Measurements from ENCODE around the gene RNF32.

RNF32 gene

DNA sequence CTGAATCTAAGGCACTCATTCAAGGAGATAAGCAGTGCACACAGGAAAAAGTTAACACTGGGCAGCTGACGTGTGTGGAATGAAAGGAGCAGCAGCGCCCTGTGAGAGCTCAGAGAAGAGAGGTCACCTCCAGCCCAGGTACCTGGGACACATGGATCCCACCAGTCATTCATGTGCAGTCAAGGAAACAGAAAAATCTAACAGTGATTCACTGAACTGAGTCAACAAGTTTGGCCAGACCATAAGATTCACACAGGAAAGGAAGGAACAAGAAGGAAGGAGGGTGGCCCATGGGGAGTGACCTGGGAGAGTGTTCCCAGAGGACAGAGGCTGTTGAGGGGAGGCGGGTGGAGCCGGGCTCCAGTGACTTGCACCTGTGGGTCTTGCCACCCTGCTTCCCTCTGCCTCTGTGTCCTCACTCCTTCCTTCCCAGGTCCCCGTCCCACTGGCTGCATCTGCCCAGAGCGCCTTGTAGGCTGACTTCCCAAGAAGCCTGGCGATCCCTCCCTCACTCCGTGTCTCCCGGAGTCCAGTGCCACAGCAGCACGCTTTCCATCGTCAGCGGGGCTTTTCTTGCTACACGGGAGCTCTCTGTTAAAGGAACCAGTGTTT, 27.7 kb downstream of the RNF32 start:
- no peak for TF ChIP-seq FOXM1 (IDR thresholded peaks at IDR 0.05; ENCODE audit: borderline replicate concordance, low read depth)

DNA sequence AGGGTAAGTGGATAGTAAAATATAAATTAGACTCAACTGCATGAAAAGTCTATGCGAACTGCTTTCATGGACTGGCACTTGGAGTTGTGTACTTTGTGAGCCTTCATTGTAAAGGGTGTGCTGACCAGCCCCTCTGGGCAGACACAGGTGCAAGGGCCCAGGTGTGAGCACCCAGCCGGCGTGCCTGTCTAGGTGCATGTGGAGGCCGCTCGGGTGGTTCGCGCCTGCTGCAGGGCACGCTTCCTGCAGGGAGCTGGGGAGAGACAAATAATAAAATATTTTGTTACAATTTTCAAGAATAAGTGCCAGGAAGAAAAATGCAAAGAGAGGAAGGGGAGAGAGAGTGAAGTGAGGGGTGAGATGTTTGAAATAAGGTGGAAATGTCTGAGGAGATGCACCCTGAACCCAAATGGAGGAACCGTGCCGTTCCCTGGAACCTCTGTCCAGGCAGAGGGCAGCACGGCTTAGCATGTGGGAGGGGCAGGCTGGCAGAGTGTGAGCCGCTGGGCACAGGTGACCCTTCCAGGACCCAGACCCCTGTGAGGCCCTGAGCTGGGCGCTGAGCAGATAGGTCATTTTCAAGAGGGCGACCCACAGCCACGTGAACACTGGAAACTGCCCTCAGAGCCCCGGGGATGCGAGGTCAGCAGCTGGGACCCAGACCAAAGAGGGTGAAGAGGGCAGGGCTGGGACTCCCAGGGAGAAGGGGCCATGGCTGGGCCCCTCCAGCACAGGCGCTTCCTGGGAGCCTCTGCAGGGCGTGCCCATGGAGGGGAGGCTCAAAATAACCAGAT, 28.7 kb downstream of the RNF32 start:
- TF ChIP-seq YY1 (IDR thresholded peaks at IDR 0.05; ENCODE audit: low read depth), result no peak

DNA sequence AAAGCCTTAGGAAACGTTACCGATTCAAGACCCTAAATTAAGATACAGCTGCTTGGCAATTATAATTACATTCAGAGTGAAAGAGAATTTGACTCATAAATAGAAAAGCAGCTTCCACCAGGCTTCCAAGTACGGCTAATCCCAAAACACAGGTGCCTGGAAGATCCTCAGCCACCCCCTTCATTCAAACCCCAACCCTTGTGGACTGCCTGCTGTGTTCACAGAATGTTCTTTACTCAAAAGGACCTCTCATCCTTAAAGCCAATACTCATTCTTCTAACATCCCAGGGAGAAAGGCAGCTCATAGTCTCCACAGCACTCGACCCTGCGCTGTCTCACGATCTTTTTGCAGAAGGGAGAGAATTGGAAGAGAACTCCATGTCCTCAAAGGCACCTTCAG, 32.9 kb downstream of the RNF32 start:
- TF ChIP-seq, protein P1, sequence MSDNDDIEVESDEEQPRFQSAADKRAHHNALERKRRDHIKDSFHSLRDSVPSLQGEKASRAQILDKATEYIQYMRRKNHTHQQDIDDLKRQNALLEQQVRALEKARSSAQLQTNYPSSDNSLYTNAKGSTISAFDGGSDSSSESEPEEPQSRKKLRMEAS (IDR thresholded peaks at IDR 0.05), result no peak

DNA sequence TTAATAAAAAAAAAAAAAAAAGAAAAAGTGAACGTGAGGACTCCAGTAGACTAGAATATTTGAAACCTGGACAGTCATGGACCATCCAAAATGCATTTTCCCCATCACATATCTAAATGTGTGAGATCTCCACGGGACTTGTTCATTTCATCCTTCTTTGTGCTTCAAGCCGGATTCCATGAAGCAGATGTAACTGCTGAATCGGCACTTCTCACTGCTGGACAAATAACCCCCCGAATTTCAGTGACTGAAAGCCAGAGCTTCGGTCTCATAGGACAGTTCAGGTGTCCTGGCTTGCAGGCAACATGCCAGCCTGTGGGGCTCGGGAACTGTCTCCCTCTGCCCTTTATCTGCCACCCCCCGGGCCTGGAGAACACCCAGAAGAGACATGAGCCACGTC, 33.3 kb downstream of the RNF32 start:
- no peak for TF ChIP-seq RAD21 (IDR thresholded peaks at IDR 0.05; ENCODE audit: low read depth)
- no peak for TF ChIP-seq TEAD4 (IDR thresholded peaks at IDR 0.05)
- no peak for TF ChIP-seq NFIC (IDR thresholded peaks at IDR 0.05)
- TF ChIP-seq TCF12 (IDR thresholded peaks at IDR 0.05; ENCODE audit: low read depth), result no peak
- TF ChIP-seq, protein P2, sequence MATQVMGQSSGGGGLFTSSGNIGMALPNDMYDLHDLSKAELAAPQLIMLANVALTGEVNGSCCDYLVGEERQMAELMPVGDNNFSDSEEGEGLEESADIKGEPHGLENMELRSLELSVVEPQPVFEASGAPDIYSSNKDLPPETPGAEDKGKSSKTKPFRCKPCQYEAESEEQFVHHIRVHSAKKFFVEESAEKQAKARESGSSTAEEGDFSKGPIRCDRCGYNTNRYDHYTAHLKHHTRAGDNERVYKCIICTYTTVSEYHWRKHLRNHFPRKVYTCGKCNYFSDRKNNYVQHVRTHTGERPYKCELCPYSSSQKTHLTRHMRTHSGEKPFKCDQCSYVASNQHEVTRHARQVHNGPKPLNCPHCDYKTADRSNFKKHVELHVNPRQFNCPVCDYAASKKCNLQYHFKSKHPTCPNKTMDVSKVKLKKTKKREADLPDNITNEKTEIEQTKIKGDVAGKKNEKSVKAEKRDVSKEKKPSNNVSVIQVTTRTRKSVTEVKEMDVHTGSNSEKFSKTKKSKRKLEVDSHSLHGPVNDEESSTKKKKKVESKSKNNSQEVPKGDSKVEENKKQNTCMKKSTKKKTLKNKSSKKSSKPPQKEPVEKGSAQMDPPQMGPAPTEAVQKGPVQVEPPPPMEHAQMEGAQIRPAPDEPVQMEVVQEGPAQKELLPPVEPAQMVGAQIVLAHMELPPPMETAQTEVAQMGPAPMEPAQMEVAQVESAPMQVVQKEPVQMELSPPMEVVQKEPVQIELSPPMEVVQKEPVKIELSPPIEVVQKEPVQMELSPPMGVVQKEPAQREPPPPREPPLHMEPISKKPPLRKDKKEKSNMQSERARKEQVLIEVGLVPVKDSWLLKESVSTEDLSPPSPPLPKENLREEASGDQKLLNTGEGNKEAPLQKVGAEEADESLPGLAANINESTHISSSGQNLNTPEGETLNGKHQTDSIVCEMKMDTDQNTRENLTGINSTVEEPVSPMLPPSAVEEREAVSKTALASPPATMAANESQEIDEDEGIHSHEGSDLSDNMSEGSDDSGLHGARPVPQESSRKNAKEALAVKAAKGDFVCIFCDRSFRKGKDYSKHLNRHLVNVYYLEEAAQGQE (IDR thresholded peaks at IDR 0.05; ENCODE audit: low read depth), result no peak
- TF ChIP-seq TAF1 (IDR thresholded peaks at IDR 0.05; ENCODE audit: low read depth), result no peak
- no peak for TF ChIP-seq FOXM1 (IDR thresholded peaks at IDR 0.05; ENCODE audit: borderline replicate concordance, low read depth)
- no peak for TF ChIP-seq EP300 (IDR thresholded peaks at IDR 0.05; ENCODE audit: borderline replicate concordance)
- TF ChIP-seq CEBPB (IDR thresholded peaks at IDR 0.05), result no peak
- TF ChIP-seq, protein P3, sequence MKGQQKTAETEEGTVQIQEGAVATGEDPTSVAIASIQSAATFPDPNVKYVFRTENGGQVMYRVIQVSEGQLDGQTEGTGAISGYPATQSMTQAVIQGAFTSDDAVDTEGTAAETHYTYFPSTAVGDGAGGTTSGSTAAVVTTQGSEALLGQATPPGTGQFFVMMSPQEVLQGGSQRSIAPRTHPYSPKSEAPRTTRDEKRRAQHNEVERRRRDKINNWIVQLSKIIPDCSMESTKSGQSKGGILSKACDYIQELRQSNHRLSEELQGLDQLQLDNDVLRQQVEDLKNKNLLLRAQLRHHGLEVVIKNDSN (IDR thresholded peaks at IDR 0.05), result no peak
- no peak for TF ChIP-seq YY1 (IDR thresholded peaks at IDR 0.05; ENCODE audit: low read depth)
- TF ChIP-seq EGR1 (IDR thresholded peaks at IDR 0.05), result no peak
- no peak for TF ChIP-seq CREB1 (IDR thresholded peaks at IDR 0.05; ENCODE audit: low read depth)
- TF ChIP-seq, protein P1 (IDR thresholded peaks at IDR 0.05), result no peak

DNA sequence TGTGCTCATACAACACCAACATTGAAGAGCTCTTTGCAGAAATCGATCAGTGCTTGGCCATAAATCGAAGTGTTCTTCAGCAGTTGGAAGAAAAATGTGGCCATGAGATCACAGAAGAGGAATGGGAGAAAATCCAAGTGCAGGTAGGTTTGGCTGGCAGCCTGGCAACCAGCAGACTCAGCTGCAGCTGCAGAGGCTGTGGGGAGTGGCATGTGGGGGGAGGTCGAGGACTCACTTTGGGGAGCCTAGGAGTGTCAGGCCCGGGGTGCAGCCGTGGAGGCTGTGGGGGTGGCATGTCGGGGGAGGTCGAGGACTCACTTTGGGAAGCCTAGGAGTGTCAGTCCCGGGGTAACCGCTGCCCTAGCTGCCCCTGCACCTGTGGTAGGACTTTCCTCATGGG, 35.1 kb downstream of the RNF32 start:
- TF ChIP-seq EGR1 (IDR thresholded peaks at IDR 0.05) (no peak), TCF12 (IDR thresholded peaks at IDR 0.05; ENCODE audit: low read depth) (no peak), FOXM1 (IDR thresholded peaks at IDR 0.05; ENCODE audit: borderline replicate concordance, low read depth) (no peak), CREB1 (IDR thresholded peaks at IDR 0.05; ENCODE audit: low read depth) (no peak), ZBTB7A (IDR thresholded peaks at IDR 0.05; ENCODE audit: low read depth) (no peak), TAF1 (IDR thresholded peaks at IDR 0.05; ENCODE audit: low read depth) (no peak), NFIC (IDR thresholded peaks at IDR 0.05) (no peak), RAD21 (IDR thresholded peaks at IDR 0.05; ENCODE audit: low read depth) (no peak), YY1 (IDR thresholded peaks at IDR 0.05; ENCODE audit: low read depth) (no peak), EP300 (IDR thresholded peaks at IDR 0.05; ENCODE audit: borderline replicate concordance) (no peak), TEAD4 (IDR thresholded peaks at IDR 0.05) (no peak), CEBPB (IDR thresholded peaks at IDR 0.05) (no peak)
- TF ChIP-seq, protein P2 (IDR thresholded peaks at IDR 0.05; ENCODE audit: low read depth), result no peak
- TF ChIP-seq, protein P3 (IDR thresholded peaks at IDR 0.05), result no peak
- TF ChIP-seq, protein P1 (IDR thresholded peaks at IDR 0.05), result no peak

DNA sequence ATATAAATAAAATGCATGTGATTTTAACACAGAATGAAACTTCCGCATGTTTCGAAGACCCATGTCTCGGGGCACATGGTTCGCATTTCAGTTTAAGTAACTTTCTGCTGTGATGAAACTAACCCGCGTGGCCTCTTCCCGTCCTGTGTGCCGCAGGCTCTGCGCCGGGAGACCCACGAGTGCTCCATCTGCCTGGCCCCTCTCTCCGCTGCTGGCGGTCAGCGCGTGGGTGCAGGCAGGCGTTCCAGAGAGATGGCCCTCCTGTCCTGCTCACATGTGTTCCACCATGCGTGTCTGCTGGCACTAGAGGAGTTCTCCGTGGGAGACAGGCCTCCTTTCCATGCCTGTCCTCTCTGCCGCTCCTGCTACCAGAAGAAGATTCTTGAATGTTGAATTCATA, 35.7 kb downstream of the RNF32 start:
- TF ChIP-seq NFIC (IDR thresholded peaks at IDR 0.05), result no peak
- no peak for TF ChIP-seq TEAD4 (IDR thresholded peaks at IDR 0.05)

All from Ishikawa (cell line).